GM18507 (cell line): Measurements from ENCODE around the gene HCST.

Experiments used
- DNase-seq: peaks from one replicate; pipeline ENCODE4 v3.0.0; 2011; ENCODE audit warnings: low read depth; ENCODE audit not compliant: insufficient read length; ENCODE audit errors: extremely low spot score
- FAIRE-seq: peaks from 2 replicates; lab custom pipeline; 2011; peaks lifted over from hg19 to GRCh38; lab: Jason Lieb, UNC

Gene HCST

GRCh38 chr19:35949131-35949530 lies 46.8 kb downstream of the HCST start:
- DNase-seq (no peak), FAIRE-seq (no peak)
